GM12878 (cell line): ENCODE measurements around the gene ZNF688. TPM values are rescaled to one million over a fixed set of nuclear protein-coding genes. Genes with fewer than 3 reads are reported as not detected.

Source experiments
- ATAC-seq: fragments of 200-7000 bp; cut with Tn5 transposase; 3 replicates; pipeline ENCODE4 v1.9.1; 2020; ENCODE audit warnings: mild to moderate bottlenecking, moderate library complexity
- BruUV-seq: library from RNA; stranded (reverse); fragments of 400-500 nt; replicated peaks from 2 replicates; lab custom pipeline; 2021; lab: Mats Ljungman, UMichigan
- CTCF ChIA-PET: fragments of 300-600 bp; sonication (Branson Sonifier 250); formaldehyde crosslinking; extraction: SDS; loops from one replicate; lab custom pipeline; 2021; ENCODE audit warnings: inconsistent platforms; lab: Yijun Ruan, JAX
- POLR2A ChIA-PET: fragments of 350-600 bp; formaldehyde crosslinking; extraction: SDS; loops from one replicate; lab custom pipeline; 2021; ENCODE audit warnings: inconsistent platforms; lab: Charles Lee
- RAD21 ChIA-PET: fragments of 300-600 bp; sonication (Branson Sonifier 250); formaldehyde crosslinking; loops from one replicate; lab custom pipeline; 2023; ENCODE audit warnings: antibody characterized with exemption; ENCODE audit not compliant: unreplicated experiment; lab: Charles Lee
- SMC1A ChIA-PET: fragments of 300-600 bp; sonication (Branson Sonifier 250); formaldehyde crosslinking; loops from one replicate; lab custom pipeline; 2023; ENCODE audit not compliant: unreplicated experiment, uncharacterized antibody; lab: Charles Lee
- DNase-seq: peaks from one replicate; pipeline ENCODE4 v3.0.0-alpha.2; 2011; ENCODE audit warnings: low read depth, low spot score
- FAIRE-seq: peaks from 3 replicates; lab custom pipeline; 2011; peaks lifted over from hg19 to GRCh38; lab: Jason Lieb, UNC
- H2AFZ ChIP-seq: 2 replicates; pipeline ENCODE4 v1.6.0; 2011; ENCODE audit warnings: low read depth, low read length, control low read depth; ENCODE audit not compliant: control insufficient read depth
- H3K27ac ChIP-seq: 2 replicates; pipeline ENCODE4 v1.5.1; 2011; ENCODE audit warnings: control low read depth; ENCODE audit not compliant: control insufficient read depth, insufficient read depth
- H3K27me3 ChIP-seq, 2 experiments: replicated peaks in 1 of 2; 2 replicates each; pipeline versions ENCODE4 v1.6.0 to v1.6.1; 2011; ENCODE audit warnings: low read length in 1 of 2; ENCODE audit not compliant: control insufficient read depth in 2 of 2, insufficient read depth in 2 of 2
- H3K36me3 ChIP-seq, 2 experiments: 2 replicates each; pipeline ENCODE4 v1.5.1; 2011; ENCODE audit warnings: low read length in 1 of 2; ENCODE audit not compliant: control insufficient read depth in 2 of 2, insufficient read depth in 2 of 2
- H3K4me1 ChIP-seq: 2 replicates; pipeline ENCODE4 v1.6.1; 2011; ENCODE audit warnings: mild to moderate bottlenecking, low read length, moderate library complexity, mixed read lengths; ENCODE audit not compliant: control insufficient read depth, insufficient read depth
- H3K4me2 ChIP-seq: 2 replicates; pipeline ENCODE4 v1.6.0; 2011; ENCODE audit warnings: control low read depth; ENCODE audit not compliant: control insufficient read depth, insufficient read depth
- H3K4me3 ChIP-seq: fragments of 200-600 bp; sonication (generic); 2 replicates; pipeline ENCODE4 v1.5.1; 2016
- H3K79me2 ChIP-seq: 2 replicates; pipeline ENCODE4 v1.6.0; 2011; ENCODE audit warnings: low read length; ENCODE audit not compliant: control insufficient read depth, insufficient read depth
- H3K9ac ChIP-seq: 2 replicates; pipeline ENCODE4 v1.8.0; 2011; ENCODE audit warnings: low read length, control low read depth, mixed read lengths; ENCODE audit not compliant: control insufficient read depth, insufficient read depth
- H3K9me3 ChIP-seq: replicated peaks from 3 replicates; pipeline ENCODE4 v1.5.1; 2011; ENCODE audit warnings: mild to moderate bottlenecking, low read length; ENCODE audit not compliant: control insufficient read depth, insufficient read depth
- H4K20me1 ChIP-seq: 2 replicates; pipeline ENCODE4 v1.6.0; 2011; ENCODE audit not compliant: control insufficient read depth, insufficient read depth
- BACH1 ChIP-seq: fragments of 450-650 bp; IDR thresholded peaks from 2 replicates; pipeline ENCODE4 v1.6.1; 2017; ENCODE audit warnings: mild to moderate bottlenecking, borderline replicate concordance
- BCL3 ChIP-seq: IDR thresholded peaks from 2 replicates; pipeline ENCODE4 v1.6.1; 2011; ENCODE audit warnings: borderline replicate concordance, low read depth, mild to moderate bottlenecking, moderate library complexity, low read length; ENCODE audit not compliant: insufficient read depth, poor library complexity, severe bottlenecking
- CEBPZ ChIP-seq: fragments of 150-350 bp; IDR thresholded peaks from 2 replicates; pipeline ENCODE4 v1.6.1; 2016; ENCODE audit warnings: low read depth, low read length
- ESRRA ChIP-seq: IDR thresholded peaks from 2 replicates; pipeline ENCODE4 v1.6.1; 2012; ENCODE audit warnings: mild to moderate bottlenecking, low read length, improper control_type of control experiment
- HSF1 ChIP-seq: fragments of 150-350 bp; IDR thresholded peaks from 2 replicates; pipeline ENCODE4 v1.6.1; 2014; ENCODE audit warnings: mild to moderate bottlenecking, low read depth, low read length
- KAT2A ChIP-seq: conservative IDR thresholded peaks from 2 replicates; pipeline ENCODE4 v1.6.1; 2011; ENCODE audit warnings: low read depth, low read length; ENCODE audit not compliant: control insufficient read depth
- LARP7 ChIP-seq: fragments of 450-650 bp; IDR thresholded peaks from 2 replicates; pipeline ENCODE4 v1.6.1; 2017; ENCODE audit warnings: mild to moderate bottlenecking
- MAX ChIP-seq: IDR thresholded peaks from 2 replicates; pipeline ENCODE4 v1.6.1; 2012; ENCODE audit warnings: low read depth, low read length, improper control_type of control experiment
- RFX5 ChIP-seq: IDR thresholded peaks from 2 replicates; pipeline ENCODE4 v1.6.1; 2011; ENCODE audit warnings: low read depth, low read length, improper control_type of control experiment
- TAF1 ChIP-seq: IDR thresholded peaks from 2 replicates; pipeline ENCODE4 v1.6.1; 2011; ENCODE audit warnings: mild to moderate bottlenecking, low read depth, low read length, borderline replicate concordance
- USF2 ChIP-seq: IDR thresholded peaks from 2 replicates; pipeline ENCODE4 v1.6.1; 2011; ENCODE audit warnings: low read depth, low read length, improper control_type of control experiment, borderline replicate concordance
- ZNF207 ChIP-seq: fragments of 450-650 bp; IDR thresholded peaks from 2 replicates; pipeline ENCODE4 v1.6.1; 2014; ENCODE audit warnings: antibody characterized with exemption, mild to moderate bottlenecking, borderline replicate concordance
- ZNF384 ChIP-seq: IDR thresholded peaks from 2 replicates; pipeline ENCODE4 v1.6.1; 2012; ENCODE audit warnings: low read depth, mild to moderate bottlenecking, low read length, improper control_type of control experiment, borderline replicate concordance
- WGBS: methylation state at CpG from one replicate; pipeline ENCODE4 v1.1.6; 2016; ENCODE audit warnings: low lambda C conversion rate; ENCODE audit not compliant: insufficient replicate concordance, insufficient coverage; ENCODE audit errors: missing lambda C conversion rate; 5-methylcytosine and 5-hydroxymethylcytosine counted together
- in situ Hi-C: fragments of 300-500 bp; cut with MboI; formaldehyde crosslinking; loops from 9 replicates; pipeline ENCODE4 v1.14.3; 2018; ENCODE audit warnings: mixed read lengths
- intact Hi-C: fragments of 100-400 bp; cut with micrococcal nuclease; formaldehyde crosslinking; loops from one replicate; pipeline ENCODE4 v1.14.2; 2022; ENCODE audit not compliant: unreplicated experiment
- polyA plus RNA-seq, 11 experiments: library from polyadenylated mRNA; depleted of rRNA in 4 of 11; unstranded in 6 of 11; stranded (reverse) in 5 of 11; fragments of >200 nt; fragmentation: Nextera tagmentation in 4 of 11; fragmentation: Illumina TruSeq in 1 of 11; extraction: Ambion mirVana in 4 of 11; extraction: Trizol in 1 of 11; gene quantifications; 1 replicate in 1 of 11; 2 replicates in 10 of 11; pipeline versions ENCODE4 v1.2.1 to v1.2.3, GENCODE V29; 2011 to 2016; ENCODE audit warnings: inconsistent platforms in 2 of 11, missing spikeins in 2 of 11, low read depth in 1 of 11
- total RNA-seq, 4 experiments: library from RNA; depleted of rRNA in 3 of 4; stranded (reverse); fragments of >200 nt in 3 of 4; fragmentation: Illumina TruSeq in 1 of 4; extraction: Trizol in 1 of 4; gene quantifications; 2 replicates each; pipeline versions ENCODE4 v1.2.1 to v1.2.3, GENCODE V29; 2013 to 2021

Gene ZNF688
- total and polyA plus RNA-seq, 10 of the 15 experiments (the other 5 are each of a cell fraction or from before 2014, with no cell fraction given) = 0.14 to 17.4 (median 10.6) TPM

GRCh38 chr16:30609002-30609925 lies 37.8 kb upstream of the ZNF688 start:
- Histone ChIP-seq H3K4me3 (peak overlapping the region; percentile 98), H3K36me3 (peaks cover 3 to 9% of the 10 kb centered on the region in 2 experiments; a peak in 3 of 4 replicates), H3K79me2 (peaks cover 15% of the 10 kb centered on the region), H3K9ac (peak overlapping the region; percentile 100), H3K4me2 (peak overlapping the region; percentile 48), H3K27me3 (no peaks in the 10 kb centered on the region), H3K4me1 (peaks cover 4% of the 10 kb centered on the region), H3K27ac (peak overlapping the region; percentile 96), H3K9me3 (no peaks in the 10 kb centered on the region), H2AFZ (peak overlapping the region; percentile 97), H4K20me1 (no peaks in the 10 kb centered on the region)
- ChIA-PET POLR2A (interaction anchor here (0.5 to 2.6 kb wide), 15 partner anchors 8 to 466 kb away, joined by 3 to 9 read pairs (median 5); partner anchors contain the start of gene ZNF688), SMC1A (interaction anchor here (0.9 to 3.4 kb wide), 14 partner anchors 10 to 193 kb away, joined by 3 to 16 read pairs (median 4); partner anchors contain the start of gene DCTPP1), CTCF (interaction anchor here (0.8 to 5.1 kb wide), 13 partner anchors 9 to 190 kb away, joined by 3 to 54 read pairs (median 4); partner anchors contain the start of gene DCTPP1), RAD21 (interaction anchor here (0.9 to 2.6 kb wide), 6 partner anchors 11 to 200 kb away, joined by 3 to 9 read pairs (median 3); partner anchors contain the start of genes DCTPP1 and SEPHS2)
- BruUV-seq = no TSS peak
- intact Hi-C loops = no loop called here
- DNase-seq (no peak), FAIRE-seq (peak; percentile 47), ATAC-seq (peak; percentile 78)
- 11% methylated on average over 40 of the region's 40 CpGs for WGBS
- in situ Hi-C loops = no loop called here
- no peak for TF ChIP-seq ZNF207
- no peak for TF ChIP-seq ESRRA
- 0 out of 2 replicates have a peak, but pooled peaks have one; percentile 61 for TF ChIP-seq BACH1
- TF ChIP-seq KAT2A = no peak
- 0 out of 2 replicates have a peak, but pooled peaks have one; percentile 16 for TF ChIP-seq TAF1
- TF ChIP-seq USF2 = no peak
- no peak for TF ChIP-seq HSF1
- no peak for TF ChIP-seq ZNF384
- TF ChIP-seq RFX5 = no peak
- no peak for TF ChIP-seq CEBPZ
- TF ChIP-seq BCL3 = no peak
- TF ChIP-seq LARP7 = no peak
- no peak for TF ChIP-seq MAX
